Measurements from ENCODE around the gene ARHGDIG.

- no peak for TF ChIP-seq CTCF (IDR thresholded peaks at IDR 0.05)
- TF ChIP-seq POLR2A (IDR thresholded peaks at IDR 0.05): no peak
- TF ChIP-seq EP300 (IDR thresholded peaks at IDR 0.05): no peak
Observed at GRCh38 chr16:293043-293775, 12.8 kb downstream of the ARHGDIG start.
